Activated naive CD8-positive, alpha-beta T cell treated with anti-CD3 and anti-CD28 coated beads, Interleukin-2, amount 50 U/mL, for 24 hours (primary cell): ENCODE measurements around the gene KDM7A.

Experiments used
- ATAC-seq: fragments of 150-1000 bp; cut with Tn5 transposase; one replicate; pipeline ENCODE4 v1.10.0; 2021
- DNase-seq: peaks from one replicate; pipeline ENCODE4 v3.0.0; 2021
- H3K27ac Mint-ChIP-seq: one replicate; pipeline ENCODE4 v1.8.0; 2021; ENCODE audit warnings: mild to moderate bottlenecking, mixed read lengths
- H3K27me3 Mint-ChIP-seq: one replicate; pipeline ENCODE4 v1.8.0; 2021; ENCODE audit warnings: mixed read lengths
- H3K36me3 Mint-ChIP-seq: one replicate; pipeline ENCODE4 v1.8.0; 2021; ENCODE audit warnings: low read depth, mixed read lengths
- H3K4me1 Mint-ChIP-seq: one replicate; pipeline ENCODE4 v1.8.0; 2021; ENCODE audit warnings: mixed read lengths
- H3K4me3 Mint-ChIP-seq: one replicate; pipeline ENCODE4 v1.8.0; 2021; ENCODE audit warnings: mild to moderate bottlenecking, moderate library complexity, mixed read lengths
- H3K9me3 Mint-ChIP-seq: one replicate; pipeline ENCODE4 v1.8.0; 2021; ENCODE audit warnings: mixed read lengths

The KDM7A gene

GRCh38 chr7:140068033-140068432, 108.8 kb downstream of the KDM7A start:
- DNase-seq (no peak), ATAC-seq (no peak)
- Mint-ChIP-seq H3K4me3 (no peak overlapping the region), H3K36me3 (peaks cover 14% of the 10 kb centered on the region), H3K4me1 (peaks cover 12% of the 10 kb centered on the region), H3K27me3 (no peaks in the 10 kb centered on the region), H3K9me3 (peaks cover 31% of the 10 kb centered on the region), H3K27ac (no peak overlapping the region)

GRCh38 chr7:140067052-140067451, 109.7 kb downstream of the KDM7A start:
- H3K9me3 Mint-ChIP-seq = peaks cover 31% of the 10 kb centered on the region
- DNase-seq = no peak
- ATAC-seq = no peak
- H3K27ac Mint-ChIP-seq = no peak overlapping the region
- no peaks in the 10 kb centered on the region for H3K27me3 Mint-ChIP-seq
- peaks cover 14% of the 10 kb centered on the region for H3K36me3 Mint-ChIP-seq
- H3K4me3 Mint-ChIP-seq = no peak overlapping the region
- H3K4me1 Mint-ChIP-seq = peaks cover 14% of the 10 kb centered on the region

- Mint-ChIP-seq H3K4me1 (peaks cover 40% of the 10 kb centered on the region), H3K27me3 (no peaks in the 10 kb centered on the region), H3K4me3 (peak within 1 kb of the TSS; percentile 82), H3K27ac (peak within 1 kb of the TSS; percentile 84), H3K36me3 (peaks cover 20% of the 10 kb centered on the region), H3K9me3 (peaks cover 20% of the 10 kb centered on the region)
- DNase-seq (peak; percentile 90), ATAC-seq (peak; percentile 78)
Observed at GRCh38 chr7:140062528-140063299, 114.1 kb downstream of the KDM7A start, which contains the start of gene PARP12. PARP12 (minus strand) TSS chr7:140062951; CDS start chr7:140062847, 104 bp downstream.

- Mint-ChIP-seq H3K27me3 (no peaks in the 10 kb centered on the region), H3K4me3 (peak overlapping the region; percentile 82), H3K4me1 (peaks cover 40% of the 10 kb centered on the region), H3K27ac (peak overlapping the region; percentile 84), H3K9me3 (peaks cover 16% of the 10 kb centered on the region), H3K36me3 (peaks cover 22% of the 10 kb centered on the region)
- peak; percentile 44 for DNase-seq
- ATAC-seq = peak; percentile 34
Observed at GRCh38 chr7:140062118-140062527, 114.7 kb downstream of the KDM7A start.

DNA sequence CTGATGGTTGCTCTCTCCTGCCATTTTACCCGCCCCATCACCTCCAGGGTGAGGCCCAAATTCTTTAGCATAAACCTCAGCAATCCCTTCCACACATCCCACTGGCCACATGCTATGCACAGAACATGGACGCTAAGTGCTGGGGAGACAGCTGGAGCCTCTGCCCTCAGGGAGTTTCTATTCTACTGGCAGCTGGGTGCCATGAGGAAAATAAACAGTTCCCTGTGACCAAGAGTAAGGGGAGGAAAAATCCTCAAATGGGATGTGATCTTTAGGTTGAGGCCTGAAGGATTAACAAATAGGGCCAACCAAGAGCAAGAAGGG, 115.2 kb downstream of the KDM7A start:
- Mint-ChIP-seq H3K36me3 (peaks cover 19% of the 10 kb centered on the region), H3K4me1 (peaks cover 40% of the 10 kb centered on the region)

DNA sequence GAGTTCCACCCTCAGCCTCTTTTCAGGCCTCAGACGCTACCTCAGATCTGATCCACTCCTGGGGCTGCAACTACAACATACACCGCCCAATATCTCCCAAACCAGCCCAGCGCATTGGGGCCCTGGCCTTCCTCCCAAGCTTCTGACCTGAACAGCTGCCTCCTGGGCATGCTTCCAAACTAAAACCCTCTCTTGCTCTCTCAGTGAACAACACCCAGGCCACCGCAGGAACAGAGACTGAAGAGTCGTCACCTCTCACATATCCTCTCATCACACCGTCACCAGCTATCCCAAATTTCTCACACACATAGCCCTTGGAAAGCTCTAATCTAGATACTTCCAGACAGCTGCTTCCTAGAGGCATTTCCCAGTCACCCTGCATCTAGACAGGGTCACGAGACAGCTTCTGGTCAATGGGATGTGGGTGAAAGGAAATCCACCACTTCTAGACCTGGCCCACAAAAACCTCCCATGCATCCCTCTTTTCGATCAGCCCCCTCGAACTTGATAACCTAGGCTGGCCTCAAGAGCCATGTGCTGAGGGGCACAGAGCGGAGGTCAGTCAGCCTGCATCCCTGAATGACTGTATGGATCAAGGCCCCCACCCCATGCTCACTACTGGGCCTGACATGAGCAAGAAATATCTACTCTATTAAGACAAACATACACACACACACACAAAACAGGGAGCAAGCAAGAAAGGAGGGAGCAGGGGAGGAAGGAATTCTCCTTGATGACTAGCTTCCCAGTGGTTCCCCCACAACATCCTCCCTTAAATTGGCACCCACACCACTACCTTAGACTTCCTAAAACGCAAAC, 115.8 kb downstream of the KDM7A start:
- H3K27ac Mint-ChIP-seq = peak overlapping the region; percentile 84
- peaks cover 4% of the 10 kb centered on the region for H3K9me3 Mint-ChIP-seq
- H3K27me3 Mint-ChIP-seq = no peaks in the 10 kb centered on the region
- DNase-seq (no peak), ATAC-seq (no peak)
- H3K4me3 Mint-ChIP-seq = peak overlapping the region; percentile 82
- peaks cover 17% of the 10 kb centered on the region for H3K36me3 Mint-ChIP-seq
- peaks cover 44% of the 10 kb centered on the region for H3K4me1 Mint-ChIP-seq

More for the DNA sequence above, 115.2 kb downstream of the KDM7A start:
- peaks cover 10% of the 10 kb centered on the region for H3K9me3 Mint-ChIP-seq
- H3K27ac Mint-ChIP-seq = peak overlapping the region; percentile 84
- peak overlapping the region; percentile 82 for H3K4me3 Mint-ChIP-seq
- ATAC-seq = no peak
- DNase-seq = no peak
- no peaks in the 10 kb centered on the region for H3K27me3 Mint-ChIP-seq

- peak overlapping the region; percentile 84 for H3K27ac Mint-ChIP-seq
- no peak for ATAC-seq
- H3K9me3 Mint-ChIP-seq = no peaks in the 10 kb centered on the region
- peaks cover 47% of the 10 kb centered on the region for H3K4me1 Mint-ChIP-seq
- peak overlapping the region; percentile 82 for H3K4me3 Mint-ChIP-seq
- H3K27me3 Mint-ChIP-seq = no peaks in the 10 kb centered on the region
- peaks cover 17% of the 10 kb centered on the region for H3K36me3 Mint-ChIP-seq
- DNase-seq = no peak
Observed at GRCh38 chr7:140060243-140060630, 116.5 kb downstream of the KDM7A start.

DNA sequence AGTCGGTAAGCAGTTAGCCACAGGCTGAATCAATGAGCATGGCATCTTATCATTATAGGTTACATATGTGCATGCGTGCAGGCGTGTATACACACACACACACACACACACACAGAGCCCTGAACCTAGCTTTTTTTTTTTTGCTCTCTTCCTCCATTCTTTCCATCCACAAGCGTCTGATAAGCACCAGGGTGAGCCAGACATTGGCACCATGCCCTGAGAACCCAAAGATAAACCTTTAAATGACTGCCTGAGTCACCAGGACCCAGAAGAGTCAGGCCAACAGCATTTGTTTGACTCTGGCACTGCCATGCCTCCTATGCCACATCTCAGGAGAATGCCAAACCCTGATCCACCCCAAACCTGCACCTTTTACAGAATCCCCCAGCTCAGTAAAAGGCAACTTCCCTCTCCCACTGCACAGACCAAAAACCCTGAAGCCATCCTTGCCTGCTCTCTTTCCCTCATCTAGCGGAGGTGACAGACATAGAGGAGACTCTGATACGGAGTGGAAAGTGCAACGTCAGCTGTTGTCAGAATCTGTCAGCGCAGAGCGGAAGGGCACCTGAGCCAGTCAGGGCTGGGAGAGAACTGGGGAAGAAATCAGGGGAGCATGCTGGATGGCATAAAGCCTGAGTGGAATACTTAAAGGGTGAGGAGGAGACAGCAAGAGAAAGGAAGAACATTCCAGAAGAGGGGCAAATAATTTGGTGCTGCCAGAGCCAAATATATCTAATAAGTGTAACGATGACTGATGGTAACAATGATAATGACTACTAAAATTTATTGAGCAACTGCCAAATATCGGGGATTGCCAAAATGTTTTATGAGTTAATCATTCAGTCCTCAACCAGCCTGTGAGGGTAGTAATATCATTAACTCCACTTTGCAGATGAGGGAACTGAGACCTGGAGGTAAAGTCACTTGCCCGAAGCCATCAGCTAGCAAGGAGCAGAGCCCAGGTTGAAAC, 117.2 kb downstream of the KDM7A start:
- H3K27me3 Mint-ChIP-seq = no peaks in the 10 kb centered on the region
- peak overlapping the region; percentile 22 for H3K4me3 Mint-ChIP-seq
- DNase-seq (peak; percentile 46), ATAC-seq (peak; percentile 39)
- H3K9me3 Mint-ChIP-seq = no peaks in the 10 kb centered on the region
- H3K27ac Mint-ChIP-seq = peak overlapping the region; percentile 60
- H3K4me1 Mint-ChIP-seq = peaks cover 53% of the 10 kb centered on the region
- H3K36me3 Mint-ChIP-seq = peaks cover 18% of the 10 kb centered on the region

- Mint-ChIP-seq H3K9me3 (no peaks in the 10 kb centered on the region), H3K36me3 (peaks cover 28% of the 10 kb centered on the region), H3K4me3 (no peak overlapping the region), H3K27ac (no peak overlapping the region), H3K4me1 (peaks cover 62% of the 10 kb centered on the region), H3K27me3 (no peaks in the 10 kb centered on the region)
- DNase-seq (no peak), ATAC-seq (no peak)
Observed at GRCh38 chr7:140058517-140058916, 118.3 kb downstream of the KDM7A start.

DNA sequence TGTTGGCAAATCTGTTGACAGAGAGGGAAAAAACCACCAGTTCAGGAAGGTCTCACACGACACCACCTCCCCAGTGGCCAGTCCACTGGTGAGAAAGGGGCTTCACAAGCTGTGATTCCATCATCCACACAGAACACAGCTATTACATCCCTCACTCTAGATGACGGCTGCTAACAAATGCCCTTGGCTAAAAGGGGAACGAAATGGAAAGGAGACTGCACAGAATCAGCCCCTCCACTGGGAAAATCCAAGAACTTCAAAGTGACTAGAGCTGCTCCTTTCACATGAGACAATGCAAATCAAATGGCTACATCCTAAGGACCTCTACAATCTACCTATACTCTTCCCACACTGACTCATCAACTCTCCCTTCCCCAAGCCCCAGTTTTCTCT, 119.6 kb downstream of the KDM7A start:
- no peak overlapping the region for H3K27ac Mint-ChIP-seq
- no peak for DNase-seq
- no peaks in the 10 kb centered on the region for H3K27me3 Mint-ChIP-seq
- ATAC-seq = no peak
- no peak overlapping the region for H3K4me3 Mint-ChIP-seq
- peaks cover 61% of the 10 kb centered on the region for H3K4me1 Mint-ChIP-seq
- no peaks in the 10 kb centered on the region for H3K9me3 Mint-ChIP-seq
- H3K36me3 Mint-ChIP-seq = peaks cover 36% of the 10 kb centered on the region

DNA sequence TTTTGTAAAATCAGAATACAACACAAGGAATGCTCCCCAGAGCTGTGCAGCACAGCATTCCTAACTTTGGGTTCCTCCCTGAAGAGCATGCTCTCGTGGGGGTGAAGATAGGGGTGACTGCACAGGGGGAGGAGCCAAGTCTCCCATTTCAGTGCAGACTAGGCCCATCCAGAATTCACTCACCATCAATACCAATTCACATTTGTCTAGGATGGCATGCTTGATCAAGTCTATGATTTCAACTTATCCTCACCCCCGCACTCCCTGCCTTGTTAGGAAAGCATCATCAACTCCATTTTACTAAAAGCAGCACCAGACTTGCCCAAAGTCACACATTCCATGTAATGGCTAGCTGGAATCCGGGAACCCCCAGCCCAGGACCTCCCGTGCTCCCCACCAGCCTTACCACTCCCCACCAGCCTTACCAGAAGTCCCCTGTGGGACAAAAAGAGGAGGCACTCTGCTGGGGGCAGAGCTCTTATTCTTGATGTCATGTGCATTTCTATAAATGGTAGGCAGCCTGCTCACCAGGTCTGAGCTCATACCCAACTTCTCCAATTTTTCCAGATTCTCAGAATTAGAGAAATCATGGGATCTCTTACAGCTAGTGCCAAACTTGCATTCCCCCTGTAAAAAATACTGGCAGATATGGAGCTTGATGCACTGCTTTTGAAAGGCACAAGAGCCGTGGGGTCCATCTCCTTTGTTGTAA, 120.2 kb downstream of the KDM7A start:
- H3K36me3 Mint-ChIP-seq = peaks cover 39% of the 10 kb centered on the region
- H3K27ac Mint-ChIP-seq = no peak overlapping the region
- peaks cover 59% of the 10 kb centered on the region for H3K4me1 Mint-ChIP-seq

GRCh38 chr7:140055833-140056232, 121.0 kb downstream of the KDM7A start:
- DNase-seq (no peak), ATAC-seq (no peak)
- Mint-ChIP-seq H3K27me3 (no peaks in the 10 kb centered on the region), H3K27ac (no peak overlapping the region), H3K4me1 (peaks cover 52% of the 10 kb centered on the region), H3K4me3 (no peak overlapping the region), H3K36me3 (peaks cover 38% of the 10 kb centered on the region), H3K9me3 (no peaks in the 10 kb centered on the region)

More for the DNA sequence above, 120.2 kb downstream of the KDM7A start:
- no peaks in the 10 kb centered on the region for H3K27me3 Mint-ChIP-seq
- H3K9me3 Mint-ChIP-seq = no peaks in the 10 kb centered on the region
- H3K4me3 Mint-ChIP-seq = no peak overlapping the region
- no peak for DNase-seq
- no peak for ATAC-seq

- no peaks in the 10 kb centered on the region for H3K27me3 Mint-ChIP-seq
- ATAC-seq = no peak
- peak overlapping the region; percentile 55 for H3K27ac Mint-ChIP-seq
- DNase-seq = no peak
- H3K36me3 Mint-ChIP-seq = peaks cover 37% of the 10 kb centered on the region
- H3K4me1 Mint-ChIP-seq = peaks cover 41% of the 10 kb centered on the region
- no peak overlapping the region for H3K4me3 Mint-ChIP-seq
- H3K9me3 Mint-ChIP-seq = no peaks in the 10 kb centered on the region
Observed at GRCh38 chr7:140054751-140055150, 122.0 kb downstream of the KDM7A start.
